MM.1S (cell line): ENCODE measurements around the gene ZBTB7C.

Source experiments
- DNase-seq: peaks from one replicate; pipeline ENCODE4 v3.0.0-alpha.2; 2015
- H2AFZ ChIP-seq: fragments of 300-600 bp; sonication (generic); 2 replicates; pipeline ENCODE4 v1.6.0; 2016; ENCODE audit warnings: antibody characterized with exemption, low read length
- H3F3A ChIP-seq: fragments of 300-600 bp; sonication (generic); 2 replicates; pipeline ENCODE4 v1.6.1; 2016; ENCODE audit warnings: mild to moderate bottlenecking, antibody characterized with exemption, low read length, moderate library complexity, mixed read lengths; ENCODE audit not compliant: insufficient read depth
- H3K27ac ChIP-seq: fragments of 300-600 bp; sonication (generic); 2 replicates; pipeline ENCODE4 v1.5.1; 2016; ENCODE audit warnings: mild to moderate bottlenecking, low read length
- H3K27me3 ChIP-seq: fragments of 300-600 bp; sonication (generic); replicated peaks from 2 replicates; pipeline ENCODE4 v1.6.0; 2016; ENCODE audit warnings: low read length; ENCODE audit not compliant: insufficient read depth
- H3K36me3 ChIP-seq: fragments of 300-600 bp; sonication (generic); replicated peaks from 2 replicates; pipeline ENCODE4 v1.6.1; 2016; ENCODE audit warnings: mild to moderate bottlenecking, low read length, mixed read lengths; ENCODE audit not compliant: insufficient read depth
- H3K4me1 ChIP-seq: fragments of 300-600 bp; sonication (generic); 2 replicates; pipeline ENCODE4 v1.6.1; 2016; ENCODE audit warnings: low read length, mixed read lengths
- H3K4me2 ChIP-seq: fragments of 300-600 bp; sonication (generic); 2 replicates; pipeline ENCODE4 v1.6.0; 2016; ENCODE audit warnings: low read depth, low read length
- H3K4me3 ChIP-seq: fragments of 300-600 bp; sonication (generic); 2 replicates; pipeline ENCODE4 v1.5.1; 2016; ENCODE audit warnings: low read length, mixed read lengths
- H3K79me2 ChIP-seq: fragments of 300-600 bp; sonication (generic); 2 replicates; pipeline ENCODE4 v1.6.1; 2016; ENCODE audit warnings: mixed run types, low read length, mixed read lengths
- H3K9ac ChIP-seq: fragments of 300-600 bp; sonication (generic); 2 replicates; pipeline ENCODE4 v1.6.1; 2016; ENCODE audit warnings: low read length, mixed read lengths
- H3K9me2 ChIP-seq: fragments of 300-600 bp; sonication (generic); replicated peaks from 2 replicates; pipeline ENCODE4 v1.6.1; 2016; ENCODE audit warnings: mild to moderate bottlenecking, low read length, mixed read lengths; ENCODE audit not compliant: insufficient read depth
- H3K9me3 ChIP-seq: fragments of 300-600 bp; sonication (generic); replicated peaks from 2 replicates; pipeline ENCODE4 v1.6.1; 2016; ENCODE audit warnings: mild to moderate bottlenecking, low read length, mixed read lengths; ENCODE audit not compliant: insufficient read depth
- H4K20me1 ChIP-seq: fragments of 300-600 bp; sonication (generic); 2 replicates; pipeline ENCODE4 v1.6.1; 2016; ENCODE audit warnings: mild to moderate bottlenecking, low read length, moderate library complexity, mixed read lengths; ENCODE audit not compliant: insufficient read depth
- CTCF ChIP-seq: fragments of 300-600 bp; sonication (generic); IDR thresholded peaks from 2 replicates; pipeline ENCODE4 v1.5.1; 2016; ENCODE audit warnings: antibody characterized with exemption, low read length, mixed read lengths
- EZH2 ChIP-seq: fragments of 300-600 bp; sonication (generic); optimal IDR thresholded peaks from 2 replicates; pipeline ENCODE3; 2017; ENCODE audit warnings: low read depth, mild to moderate bottlenecking, antibody characterized with exemption, low read length, mixed read lengths
- EZH2phosphoT487 ChIP-seq: fragments of 300-600 bp; sonication (generic); IDR thresholded peaks from 2 replicates; pipeline ENCODE4 v1.6.1; 2018; ENCODE audit warnings: antibody characterized with exemption, low read length

The ZBTB7C gene

GRCh38 chr18:48093104-48093503 lies 316.1 kb downstream of the ZBTB7C start:
- Histone ChIP-seq H3K4me2 (no peak overlapping the region), H3K9ac (no peak overlapping the region), H3F3A (no peaks in the 10 kb centered on the region), H3K4me3 (no peak overlapping the region), H3K4me1 (no peaks in the 10 kb centered on the region), H3K27me3 (no peaks in the 10 kb centered on the region), H4K20me1 (no peaks in the 10 kb centered on the region), H3K27ac (no peak overlapping the region), H3K79me2 (no peaks in the 10 kb centered on the region), H3K36me3 (no peaks in the 10 kb centered on the region), H2AFZ (no peak overlapping the region), H3K9me3 (no peaks in the 10 kb centered on the region), H3K9me2 (no peaks in the 10 kb centered on the region)
- no peak for DNase-seq
- TF ChIP-seq EZH2phosphoT487 (no peak), EZH2 (no peak)

- H3K79me2 ChIP-seq, result no peaks in the 10 kb centered on the region
- no peak overlapping the region for H2AFZ ChIP-seq
- H3K27ac ChIP-seq, result no peak overlapping the region
- H4K20me1 ChIP-seq, result no peaks in the 10 kb centered on the region
- no peaks in the 10 kb centered on the region for H3F3A ChIP-seq
- H3K4me2 ChIP-seq, result no peak overlapping the region
- H3K9me2 ChIP-seq, result no peaks in the 10 kb centered on the region
- H3K4me3 ChIP-seq, result no peak overlapping the region
- no peaks in the 10 kb centered on the region for H3K27me3 ChIP-seq
- no peaks in the 10 kb centered on the region for H3K4me1 ChIP-seq
- H3K9ac ChIP-seq, result no peak overlapping the region
- TF ChIP-seq EZH2 (no peak), CTCF (no peak), EZH2phosphoT487 (no peak)
- H3K9me3 ChIP-seq, result no peaks in the 10 kb centered on the region
- no peak for DNase-seq
- H3K36me3 ChIP-seq, result no peaks in the 10 kb centered on the region
Measured at GRCh38 chr18:48091869-48092497, 317.2 kb downstream of the ZBTB7C start.

- Histone ChIP-seq H3K4me3 (no peak overlapping the region), H3K9me3 (no peaks in the 10 kb centered on the region), H3K9me2 (no peaks in the 10 kb centered on the region), H2AFZ (no peak overlapping the region), H3K27ac (no peak overlapping the region), H3K27me3 (no peaks in the 10 kb centered on the region), H3K79me2 (no peaks in the 10 kb centered on the region), H3K36me3 (no peaks in the 10 kb centered on the region), H3F3A (no peaks in the 10 kb centered on the region), H4K20me1 (no peaks in the 10 kb centered on the region), H3K4me1 (no peaks in the 10 kb centered on the region), H3K9ac (no peak overlapping the region), H3K4me2 (no peak overlapping the region)
- DNase-seq, result no peak
- TF ChIP-seq CTCF (no peak), EZH2phosphoT487 (no peak), EZH2 (no peak)
Measured at GRCh38 chr18:48090702-48091101, 318.5 kb downstream of the ZBTB7C start.

GRCh38 chr18:48090021-48090420 lies 319.2 kb downstream of the ZBTB7C start:
- no peak overlapping the region for H3K27ac ChIP-seq
- H3K9ac ChIP-seq, result no peak overlapping the region
- no peaks in the 10 kb centered on the region for H3K4me1 ChIP-seq
- H3K4me3 ChIP-seq, result no peak overlapping the region
- H3F3A ChIP-seq, result no peaks in the 10 kb centered on the region
- DNase-seq, result no peak
- H3K9me2 ChIP-seq, result no peaks in the 10 kb centered on the region
- no peaks in the 10 kb centered on the region for H3K36me3 ChIP-seq
- no peaks in the 10 kb centered on the region for H3K9me3 ChIP-seq
- H3K27me3 ChIP-seq, result no peaks in the 10 kb centered on the region
- no peaks in the 10 kb centered on the region for H3K79me2 ChIP-seq
- TF ChIP-seq CTCF, result no peak
- TF ChIP-seq EZH2phosphoT487, result no peak
- TF ChIP-seq EZH2, result no peak
- H2AFZ ChIP-seq, result no peak overlapping the region
- H4K20me1 ChIP-seq, result no peaks in the 10 kb centered on the region
- H3K4me2 ChIP-seq, result no peak overlapping the region
